ENCODE results near the gene ARMH1. TPM values are rescaled to one million over a fixed set of nuclear protein-coding genes. Genes with fewer than 3 reads are reported as not detected.

Gene ARMH1
- total and polyA plus RNA-seq, 4 experiments from 2014 or later: 26.0 to 74.5 (median 47.2) TPM

DNA sequence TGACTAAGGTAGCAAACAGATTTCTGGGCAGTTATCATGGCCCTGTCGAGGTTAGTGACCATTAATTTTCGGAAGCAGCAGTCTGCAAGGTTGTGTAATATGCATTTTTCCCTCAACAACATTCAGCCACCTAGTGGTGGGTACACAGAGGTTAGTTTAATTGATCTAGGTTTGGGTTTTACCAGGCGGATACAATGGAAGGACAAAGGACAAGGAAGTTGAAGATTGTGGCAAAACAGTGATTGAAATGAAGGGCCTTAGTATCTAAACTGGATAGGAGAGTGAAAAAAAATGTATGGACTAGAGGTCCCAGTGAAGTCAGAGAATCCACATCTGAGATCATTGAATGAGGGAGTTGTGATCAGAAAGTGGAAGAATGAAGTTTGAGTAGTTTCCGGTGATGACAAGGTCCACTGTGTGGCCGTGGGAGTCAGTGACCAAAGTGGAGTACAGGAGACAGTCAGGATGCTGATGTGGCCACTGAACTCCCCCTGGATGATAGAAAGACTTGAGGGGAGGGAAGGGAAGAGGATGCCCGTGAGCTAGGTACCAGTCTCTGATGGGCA, 2.8 kb downstream of the ARMH1 start:
- Histone ChIP-seq H3K4me3 (ENCODE audit: low read length in 2 of 2) (no peak overlapping the region), H3K9me3 (ENCODE audit: control insufficient read depth in 1 of 2, low read length in 2 of 2) (no peaks in the 10 kb centered on the region), H3K27ac (ENCODE audit: low read depth, low read length) (no peak overlapping the region), H3K36me3 (ENCODE audit: insufficient read depth, low read length) (no peaks in the 10 kb centered on the region), H3K4me1 (ENCODE audit: insufficient read depth, low read length) (peaks cover 25% of the 10 kb centered on the region), H3K27me3 (ENCODE audit: insufficient read depth, low read length) (no peaks in the 10 kb centered on the region)
- no peak overlapping the region for H3K4me3 Mint-ChIP-seq
- POLR2A ChIA-PET (ENCODE audit: partially characterized antibody): interaction anchor here (1.6 kb wide), 1 partner anchor 98 kb away, joined by 5 read pairs; the partner anchor contains the start of gene RPS8
- H3K9me3 Mint-ChIP-seq: no peaks in the 10 kb centered on the region
- no peaks in the 10 kb centered on the region for H3K27me3 Mint-ChIP-seq
- peaks cover 2 to 3% of the 10 kb centered on the region in 2 donors for H3K36me3 Mint-ChIP-seq
- no peak overlapping the region for H3K27ac Mint-ChIP-seq
- intact Hi-C loops (cut with micrococcal nuclease): no loop called here
- CTCF ChIA-PET (ENCODE audit: partially characterized antibody): interaction anchor here (1.9 to 3.5 kb wide), 3 partner anchors 12 to 26 kb away, joined by 5 to 16 read pairs (median 7); no protein-coding TSS in a partner anchor
- H3K4me1 Mint-ChIP-seq: peaks cover 9 to 26% (median 19%) of the 10 kb centered on the region in 4 donors
- DNase-seq: peak in 2 of 5 donors; percentile 15 to 23

DNA sequence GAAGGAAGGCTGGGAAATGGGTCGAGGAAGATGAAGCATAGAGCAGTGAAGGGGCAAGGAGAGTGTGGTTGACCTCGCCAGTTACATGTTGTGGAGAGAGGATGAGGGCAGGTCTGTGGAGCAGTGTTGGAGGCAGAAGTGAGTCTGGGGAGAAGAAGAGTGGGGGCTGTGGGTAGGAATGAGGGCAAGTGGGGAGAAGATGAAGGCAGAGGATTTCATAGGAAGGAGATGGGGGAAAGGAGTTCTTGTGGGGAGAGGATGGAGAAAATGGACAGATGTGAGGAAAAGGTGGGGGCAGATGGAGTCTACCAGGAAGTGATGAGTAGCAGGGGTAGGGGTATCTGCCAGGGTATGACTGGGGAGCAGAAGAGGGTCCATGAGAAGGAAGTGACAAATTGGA, 3.6 kb downstream of the ARMH1 start:
- H3K9me3 ChIP-seq (ENCODE audit: control insufficient read depth in 1 of 2, low read length in 2 of 2): no peaks in the 10 kb centered on the region
- Mint-ChIP-seq H3K9me3 (no peaks in the 10 kb centered on the region), H3K4me3 (no peak overlapping the region), H3K27ac (no peak overlapping the region), H3K4me1 (peaks cover 8 to 21% (median 15%) of the 10 kb centered on the region in 4 donors), H3K36me3 (peaks cover 2 to 3% of the 10 kb centered on the region in 2 donors), H3K27me3 (no peaks in the 10 kb centered on the region)
- H3K27me3 ChIP-seq (ENCODE audit: insufficient read depth, low read length): no peaks in the 10 kb centered on the region
- H3K4me3 ChIP-seq (ENCODE audit: low read length in 2 of 2): no peak overlapping the region
- POLR2A ChIA-PET (ENCODE audit: partially characterized antibody): no interaction called here
- no peaks in the 10 kb centered on the region for H3K36me3 ChIP-seq (ENCODE audit: insufficient read depth, low read length)
- CTCF ChIA-PET (ENCODE audit: partially characterized antibody): interaction anchor here (1.9 to 2.1 kb wide), 2 partner anchors 25 to 26 kb away, joined by 5 to 7 read pairs; no protein-coding TSS in a partner anchor
- H3K4me1 ChIP-seq (ENCODE audit: insufficient read depth, low read length): peaks cover 18% of the 10 kb centered on the region
- no peak overlapping the region for H3K27ac ChIP-seq (ENCODE audit: low read depth, low read length)
- no peak for DNase-seq
- intact Hi-C loops (cut with micrococcal nuclease): no loop called here

DNA sequence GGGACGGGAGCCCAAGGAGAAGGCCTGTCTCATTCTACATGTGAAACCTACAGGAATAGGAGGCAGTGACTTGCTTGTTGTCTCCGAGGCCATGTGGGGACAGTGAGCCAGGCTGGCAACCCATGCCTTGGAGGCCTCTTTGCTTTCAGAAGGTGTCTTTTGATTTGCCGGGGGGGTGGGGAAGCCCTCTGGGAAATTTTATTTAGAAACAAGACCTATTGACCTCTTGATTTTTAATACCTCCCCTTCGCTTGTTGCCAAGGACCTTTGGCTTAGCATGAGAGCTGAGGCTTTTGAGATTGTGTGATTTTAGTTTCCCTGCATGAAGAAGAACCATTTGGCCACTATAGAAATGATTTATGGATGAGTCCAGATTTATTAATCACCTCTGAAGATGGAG, 4.1 kb downstream of the ARMH1 start:
- CTCF ChIA-PET (ENCODE audit: partially characterized antibody): interaction anchor here (2.1 kb wide), 1 partner anchor 25 kb away, joined by 5 read pairs; no protein-coding TSS in a partner anchor
- intact Hi-C loops (cut with micrococcal nuclease): no loop called here

DNA sequence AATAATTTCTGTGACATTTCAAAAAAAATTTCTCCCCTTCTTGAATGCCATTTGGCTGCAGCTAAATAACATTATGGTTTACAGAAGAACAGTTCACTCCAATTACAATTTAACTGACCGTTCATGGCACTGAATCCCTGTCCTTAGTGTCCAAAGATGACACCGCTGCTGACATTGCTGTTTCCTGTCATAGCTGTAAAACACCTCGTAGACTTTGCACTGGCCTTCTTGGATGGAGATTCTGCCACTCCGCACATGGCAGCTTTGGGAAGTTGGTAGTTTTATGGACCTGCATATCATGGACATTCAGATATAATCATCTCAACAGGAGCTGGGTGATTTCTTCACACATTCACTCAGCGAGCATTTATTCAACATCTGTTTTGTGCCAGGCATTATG, 5.0 kb downstream of the ARMH1 start:
- Histone ChIP-seq H3K4me3 (ENCODE audit: low read length in 2 of 2) (no peak overlapping the region), H3K27me3 (ENCODE audit: insufficient read depth, low read length) (no peaks in the 10 kb centered on the region), H3K9me3 (ENCODE audit: control insufficient read depth in 1 of 2, low read length in 2 of 2) (no peaks in the 10 kb centered on the region), H3K27ac (ENCODE audit: low read depth, low read length) (no peak overlapping the region), H3K36me3 (ENCODE audit: insufficient read depth, low read length) (no peaks in the 10 kb centered on the region), H3K4me1 (ENCODE audit: insufficient read depth, low read length) (peaks cover 11% of the 10 kb centered on the region)
- intact Hi-C loops (cut with micrococcal nuclease): no loop called here
- no peak for DNase-seq
- Mint-ChIP-seq H3K36me3 (peaks cover 1 to 2% of the 10 kb centered on the region in 2 donors), H3K4me1 (peaks cover 3 to 8% (median 7%) of the 10 kb centered on the region in 4 donors), H3K4me3 (no peak overlapping the region), H3K27ac (no peak overlapping the region), H3K27me3 (no peaks in the 10 kb centered on the region), H3K9me3 (no peaks in the 10 kb centered on the region)
- POLR2A ChIA-PET (ENCODE audit: partially characterized antibody): interaction anchor here (0.8 kb wide), 1 partner anchor 17 kb away, joined by 3 read pairs; no protein-coding TSS in a partner anchor
- CTCF ChIA-PET (ENCODE audit: partially characterized antibody): no interaction called here

More for the DNA sequence above, 4.1 kb downstream of the ARMH1 start:
- H3K27ac ChIP-seq (ENCODE audit: low read depth, low read length): no peak overlapping the region
- H3K4me3 Mint-ChIP-seq: no peak overlapping the region
- no peak overlapping the region for H3K27ac Mint-ChIP-seq
- no peak for DNase-seq
- no peaks in the 10 kb centered on the region for H3K36me3 ChIP-seq (ENCODE audit: insufficient read depth, low read length)
- no peaks in the 10 kb centered on the region for H3K9me3 Mint-ChIP-seq
- peaks cover 13% of the 10 kb centered on the region for H3K4me1 ChIP-seq (ENCODE audit: insufficient read depth, low read length)
- H3K36me3 Mint-ChIP-seq: peaks cover 2 to 3% of the 10 kb centered on the region in 2 donors
- peaks cover 3 to 16% (median 10%) of the 10 kb centered on the region in 4 donors for H3K4me1 Mint-ChIP-seq
- POLR2A ChIA-PET (ENCODE audit: partially characterized antibody): no interaction called here
- H3K27me3 Mint-ChIP-seq: no peaks in the 10 kb centered on the region
- H3K4me3 ChIP-seq (ENCODE audit: low read length in 2 of 2): no peak overlapping the region
- H3K9me3 ChIP-seq (ENCODE audit: control insufficient read depth in 1 of 2, low read length in 2 of 2): no peaks in the 10 kb centered on the region
- H3K27me3 ChIP-seq (ENCODE audit: insufficient read depth, low read length): no peaks in the 10 kb centered on the region

DNA sequence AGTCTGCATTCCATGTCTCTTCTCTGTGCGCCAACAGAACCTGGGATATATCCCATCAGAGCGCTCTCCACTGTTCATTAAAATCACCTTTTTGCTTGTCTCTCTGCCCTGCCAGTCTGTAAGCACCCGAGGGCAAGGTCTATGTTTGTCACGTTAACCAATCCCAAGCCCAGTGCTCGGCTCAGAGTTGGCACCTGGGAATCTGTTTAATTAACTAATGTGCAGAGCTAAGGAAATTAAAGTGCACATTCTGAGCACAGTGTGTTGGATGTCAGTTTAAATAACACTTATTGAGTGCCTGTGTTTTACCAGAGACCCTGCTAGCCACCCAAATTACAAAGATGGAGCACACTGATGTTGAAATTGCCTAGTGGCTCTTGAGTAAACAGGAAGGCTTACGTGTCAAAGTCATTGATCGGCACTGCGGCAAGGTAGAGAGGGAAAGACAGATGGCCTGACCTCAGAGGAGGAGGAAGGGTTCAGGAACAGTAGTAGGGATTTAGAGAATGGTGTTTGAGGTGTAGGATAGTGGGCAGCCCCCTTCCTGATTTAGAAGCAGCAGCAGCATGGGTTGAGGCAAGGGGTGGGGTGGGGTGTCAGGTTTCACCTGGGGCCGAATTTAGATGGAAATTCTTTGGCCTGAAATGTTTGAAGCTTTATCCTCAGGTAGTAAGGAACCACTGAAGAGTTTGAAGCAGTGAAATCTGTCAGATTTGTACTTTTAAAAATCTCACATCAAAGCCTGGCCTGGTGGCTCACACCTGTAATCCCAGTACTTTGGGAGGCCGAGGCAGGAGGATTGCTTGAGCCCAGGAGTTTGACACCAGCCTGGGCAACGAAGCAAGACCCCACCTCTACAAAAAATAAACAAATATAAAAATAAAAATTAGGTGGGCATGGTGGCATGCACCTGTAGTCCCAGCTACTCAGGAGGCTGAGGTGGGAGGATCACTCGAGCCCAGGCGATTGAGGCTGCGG, 7.7 kb downstream of the ARMH1 start:
- POLR2A ChIA-PET (ENCODE audit: partially characterized antibody): no interaction called here
- Mint-ChIP-seq H3K36me3 (peaks cover 0 to 2% of the 10 kb centered on the region in 2 donors), H3K4me1 (no peaks in the 10 kb centered on the region), H3K27ac (peak overlapping the region in 2 of 7 donors; percentile 44 to 74), H3K4me3 (no peak overlapping the region), H3K9me3 (no peaks in the 10 kb centered on the region), H3K27me3 (no peaks in the 10 kb centered on the region)
- Histone ChIP-seq H3K27ac (ENCODE audit: low read depth, low read length) (no peak overlapping the region), H3K27me3 (ENCODE audit: insufficient read depth, low read length) (no peaks in the 10 kb centered on the region), H3K9me3 (ENCODE audit: control insufficient read depth in 1 of 2, low read length in 2 of 2) (no peaks in the 10 kb centered on the region), H3K36me3 (ENCODE audit: insufficient read depth, low read length) (no peaks in the 10 kb centered on the region), H3K4me1 (ENCODE audit: insufficient read depth, low read length) (no peaks in the 10 kb centered on the region), H3K4me3 (ENCODE audit: low read length in 2 of 2) (no peak overlapping the region)
- intact Hi-C loops (cut with micrococcal nuclease): no loop called here
- no peak for DNase-seq
- CTCF ChIA-PET (ENCODE audit: partially characterized antibody): no interaction called here

DNA sequence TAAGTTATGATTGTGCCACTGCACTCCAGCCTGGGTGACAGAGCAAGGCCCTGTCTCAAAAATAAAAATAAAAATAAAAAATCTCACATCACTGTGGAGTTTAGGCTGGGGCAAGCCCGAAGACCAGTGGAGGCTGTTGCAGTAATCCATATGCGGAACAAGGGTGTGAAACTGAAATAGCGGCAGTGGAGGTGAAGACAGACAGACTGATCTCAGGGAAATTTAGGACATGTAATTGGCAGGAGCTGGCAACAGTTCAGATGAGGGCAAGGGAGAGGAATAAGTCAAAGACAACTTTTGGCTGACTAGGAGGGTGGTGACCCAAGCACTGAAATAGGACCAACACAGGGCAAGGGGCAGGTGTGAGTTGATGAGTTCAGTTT, 8.4 kb downstream of the ARMH1 start:
- Mint-ChIP-seq H3K9me3 (no peaks in the 10 kb centered on the region), H3K4me3 (no peak overlapping the region), H3K27ac (peak overlapping the region in 1 of 7 donors; percentile 26), H3K36me3 (peaks cover 0 to 2% of the 10 kb centered on the region in 2 donors), H3K27me3 (no peaks in the 10 kb centered on the region), H3K4me1 (no peaks in the 10 kb centered on the region)
- no peak for DNase-seq
- CTCF ChIA-PET (ENCODE audit: partially characterized antibody): no interaction called here
- Histone ChIP-seq H3K4me1 (ENCODE audit: insufficient read depth, low read length) (no peaks in the 10 kb centered on the region), H3K9me3 (ENCODE audit: control insufficient read depth in 1 of 2, low read length in 2 of 2) (no peaks in the 10 kb centered on the region), H3K27me3 (ENCODE audit: insufficient read depth, low read length) (no peaks in the 10 kb centered on the region), H3K4me3 (ENCODE audit: low read length in 2 of 2) (no peak overlapping the region), H3K27ac (ENCODE audit: low read depth, low read length) (no peak overlapping the region), H3K36me3 (ENCODE audit: insufficient read depth, low read length) (no peaks in the 10 kb centered on the region)
- POLR2A ChIA-PET (ENCODE audit: partially characterized antibody): no interaction called here
- intact Hi-C loops (cut with micrococcal nuclease): no loop called here

DNA sequence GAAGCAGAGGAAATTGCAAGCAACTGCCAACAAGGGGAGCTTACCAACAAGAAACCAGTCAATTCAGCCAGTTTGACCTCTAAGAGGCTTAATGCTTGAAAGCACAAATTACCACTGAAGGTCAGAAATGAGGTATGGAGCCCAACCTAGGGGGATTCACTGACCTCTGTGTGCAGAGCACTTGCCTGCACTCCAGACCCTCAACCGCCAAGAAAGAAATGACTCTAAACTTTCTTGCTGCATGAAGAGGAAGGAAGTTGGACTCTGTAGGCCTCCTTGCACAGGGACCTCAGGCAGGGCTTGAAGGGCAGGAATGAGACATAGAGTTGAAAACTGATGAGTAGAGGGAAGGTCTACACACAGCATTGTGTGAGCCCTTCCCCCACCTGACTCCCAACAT, 10.0 kb downstream of the ARMH1 start:
- Histone ChIP-seq H3K36me3 (ENCODE audit: insufficient read depth, low read length) (no peaks in the 10 kb centered on the region), H3K4me1 (ENCODE audit: insufficient read depth, low read length) (no peaks in the 10 kb centered on the region), H3K9me3 (ENCODE audit: control insufficient read depth in 1 of 2, low read length in 2 of 2) (no peaks in the 10 kb centered on the region), H3K27me3 (ENCODE audit: insufficient read depth, low read length) (no peaks in the 10 kb centered on the region), H3K4me3 (ENCODE audit: low read length in 2 of 2) (no peak overlapping the region), H3K27ac (ENCODE audit: low read depth, low read length) (no peak overlapping the region)
- CTCF ChIA-PET (ENCODE audit: partially characterized antibody): interaction anchor here (0.9 to 1.3 kb wide), 4 partner anchors 10 to 32 kb away, joined by 3 read pairs; partner anchors contain the start of genes ARMH1 and TMEM53
- Mint-ChIP-seq H3K9me3 (no peaks in the 10 kb centered on the region), H3K27ac (no peak overlapping the region), H3K27me3 (no peaks in the 10 kb centered on the region), H3K4me1 (no peaks in the 10 kb centered on the region), H3K36me3 (peaks cover 0 to 2% of the 10 kb centered on the region in 2 donors), H3K4me3 (no peak overlapping the region)
- intact Hi-C loops (cut with micrococcal nuclease): no loop called here
- no peak for DNase-seq
- POLR2A ChIA-PET (ENCODE audit: partially characterized antibody): interaction anchor here (1.4 kb wide), 1 partner anchor 11 kb away, joined by 3 read pairs; no protein-coding TSS in a partner anchor
